Measurements from ENCODE around the gene AGPAT4.

GRCh38 chr6:161212902-161213301 is 61.0 kb downstream of the AGPAT4 start:
- TF ChIP-seq CTCF (IDR thresholded peaks at IDR 0.05; ENCODE audit: low read depth, low read length) (no peak), MAX (IDR thresholded peaks at IDR 0.05; ENCODE audit: low read depth, low read length) (no peak), POLR2A (IDR thresholded peaks at IDR 0.05; ENCODE audit: extremely low read depth, insufficient read length) (no peak), MYC (IDR thresholded peaks at IDR 0.05; ENCODE audit: low read depth, low read length) (no peak)

Data from NB4 (cell line).